Muscle of arm (tissue), 14 donors: ENCODE data around the gene SLC9A8. TPM values are rescaled to one million over a fixed set of nuclear protein-coding genes. Genes with fewer than 3 reads are reported as not detected.
"Not testable (repeated sequence)": the region's sequence is repeated elsewhere in the genome, so short reads cannot be mapped to it uniquely, and the experiment has no call there.

Source experiments
- DNase-seq: peaks from one replicate; pipeline ENCODE4 v3.0.0-alpha.2; 2013
- long read RNA-seq, 11 donors: transcript quantifications; one replicate each; lab custom pipeline, GENCODE V29; 2026
- polyA plus RNA-seq, 12 donors: library from polyadenylated mRNA; unstranded; fragments of 120-200 nt; gene quantifications; one replicate each; pipeline ENCODE4 v1.2.1, GENCODE V29; 2013; ENCODE audit not compliant: insufficient read length in 12 of 12

SLC9A8 gene, protein sequence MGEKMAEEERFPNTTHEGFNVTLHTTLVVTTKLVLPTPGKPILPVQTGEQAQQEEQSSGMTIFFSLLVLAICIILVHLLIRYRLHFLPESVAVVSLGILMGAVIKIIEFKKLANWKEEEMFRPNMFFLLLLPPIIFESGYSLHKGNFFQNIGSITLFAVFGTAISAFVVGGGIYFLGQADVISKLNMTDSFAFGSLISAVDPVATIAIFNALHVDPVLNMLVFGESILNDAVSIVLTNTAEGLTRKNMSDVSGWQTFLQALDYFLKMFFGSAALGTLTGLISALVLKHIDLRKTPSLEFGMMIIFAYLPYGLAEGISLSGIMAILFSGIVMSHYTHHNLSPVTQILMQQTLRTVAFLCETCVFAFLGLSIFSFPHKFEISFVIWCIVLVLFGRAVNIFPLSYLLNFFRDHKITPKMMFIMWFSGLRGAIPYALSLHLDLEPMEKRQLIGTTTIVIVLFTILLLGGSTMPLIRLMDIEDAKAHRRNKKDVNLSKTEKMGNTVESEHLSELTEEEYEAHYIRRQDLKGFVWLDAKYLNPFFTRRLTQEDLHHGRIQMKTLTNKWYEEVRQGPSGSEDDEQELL
- polyA plus RNA-seq, result 1 to 10 TPM in 11 of 12 donors, not detected in 1; 3.9 to 7.5 (median 5.6) TPM
- long read RNA-seq, donor 1, full-length matches to known transcripts, result 2 of 24 reads
- long read RNA-seq, donor 1, partial matches to known transcripts, result 22 of 24 reads
- long read RNA-seq, donor 1, other reads (novel, unspliced or antisense), result 0 of 24 reads
- long read RNA-seq, donor 2, result 0 reads
- long read RNA-seq, donor 3, full-length matches to known transcripts, result 1 of 1 reads
- long read RNA-seq, donor 3, partial matches to known transcripts, result 0 of 1 reads
- long read RNA-seq, donor 3, other reads (novel, unspliced or antisense), result 0 of 1 reads
- long read RNA-seq, donor 4, result 0 reads
- long read RNA-seq, donor 5, full-length matches to known transcripts, result 1 of 1 reads
- long read RNA-seq, donor 5, partial matches to known transcripts, result 0 of 1 reads
- long read RNA-seq, donor 5, other reads (novel, unspliced or antisense), result 0 of 1 reads
- long read RNA-seq, donor 6, result 0 reads
- long read RNA-seq, donor 7, result 0 reads
- long read RNA-seq, donor 8, full-length matches to known transcripts, result 1 of 6 reads
- long read RNA-seq, donor 8, partial matches to known transcripts, result 5 of 6 reads
- long read RNA-seq, donor 8, other reads (novel, unspliced or antisense), result 0 of 6 reads
- long read RNA-seq, donor 9, result 0 reads
- long read RNA-seq, donor 10, full-length matches to known transcripts, result 2 of 2 reads
- long read RNA-seq, donor 10, partial matches to known transcripts, result 0 of 2 reads
- long read RNA-seq, donor 10, other reads (novel, unspliced or antisense), result 0 of 2 reads
- long read RNA-seq, donor 11, result 0 reads

- DNase-seq, result peak; percentile 88
Observed at GRCh38 chr20:49812507-49813304, at the start of gene SLC9A8. Gene SLC9A8 (plus strand): TSS chr20:49812828. CDS start chr20:49812923, 95 bp downstream.

GRCh38 chr20:49762940-49763766 lies 49.5 kb upstream of the SLC9A8 start:
- no peak for DNase-seq

DNA sequence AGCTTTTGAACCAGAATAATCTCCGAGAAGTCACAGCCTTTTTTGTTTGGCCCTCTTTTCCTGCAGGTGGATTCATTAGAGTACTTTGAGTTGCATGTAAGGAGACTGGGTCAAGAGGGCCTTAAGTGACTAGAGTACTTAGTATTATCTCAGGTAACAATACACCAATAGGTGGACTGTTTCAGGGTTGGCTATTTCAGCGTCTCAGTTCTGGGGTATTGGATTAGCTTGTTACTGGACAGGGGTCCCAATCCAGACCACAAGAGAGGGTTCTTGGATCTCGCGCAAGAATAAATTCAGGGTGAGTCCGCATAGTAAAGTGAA lies 47.3 kb upstream of the SLC9A8 start:
- DNase-seq, result no peak

GRCh38 chr20:49765846-49766541 lies 46.6 kb upstream of the SLC9A8 start:
- DNase-seq, result no peak

GRCh38 chr20:49766979-49767521 lies 45.6 kb upstream of the SLC9A8 start:
- no peak for DNase-seq

DNA sequence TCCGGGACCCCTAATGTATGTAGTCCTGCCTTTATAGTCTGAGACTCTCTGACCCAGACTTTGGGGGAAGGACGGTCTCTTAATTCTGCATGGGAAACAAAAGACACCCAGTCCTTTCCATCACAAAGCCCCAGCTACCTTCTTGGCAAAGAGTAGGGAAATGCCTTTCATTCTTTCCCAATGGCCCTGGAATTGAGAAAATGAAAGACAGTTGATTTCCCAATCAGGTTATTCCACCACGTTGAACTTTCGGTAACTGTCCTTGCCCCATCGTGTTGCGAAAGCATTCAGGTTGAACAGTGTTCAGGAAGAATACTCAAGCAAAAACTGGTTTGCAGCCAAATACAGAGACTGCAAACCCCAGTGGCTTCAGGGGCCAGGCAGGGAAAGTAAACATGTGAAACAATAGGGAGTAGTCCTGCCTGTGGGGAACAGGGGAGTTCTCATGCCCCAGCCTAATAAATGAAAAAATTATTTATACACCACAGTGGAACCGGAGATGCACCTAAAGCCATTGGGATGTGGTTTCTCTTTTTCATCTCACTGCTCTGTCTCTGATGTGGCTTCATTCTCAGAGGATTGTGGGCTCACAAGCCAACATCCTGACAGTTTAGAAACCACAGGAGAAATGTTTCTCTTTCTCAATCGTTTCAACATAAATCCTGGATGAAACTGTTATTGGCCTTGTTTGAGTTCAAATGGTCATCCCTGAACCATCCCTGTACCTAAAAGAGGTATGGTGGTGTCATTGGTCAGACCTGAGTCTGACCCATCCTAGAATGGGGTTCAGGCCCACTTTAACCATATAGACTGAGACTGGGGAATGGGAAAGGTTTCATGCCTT lies 44.2 kb upstream of the SLC9A8 start:
- DNase-seq, result no peak

DNA sequence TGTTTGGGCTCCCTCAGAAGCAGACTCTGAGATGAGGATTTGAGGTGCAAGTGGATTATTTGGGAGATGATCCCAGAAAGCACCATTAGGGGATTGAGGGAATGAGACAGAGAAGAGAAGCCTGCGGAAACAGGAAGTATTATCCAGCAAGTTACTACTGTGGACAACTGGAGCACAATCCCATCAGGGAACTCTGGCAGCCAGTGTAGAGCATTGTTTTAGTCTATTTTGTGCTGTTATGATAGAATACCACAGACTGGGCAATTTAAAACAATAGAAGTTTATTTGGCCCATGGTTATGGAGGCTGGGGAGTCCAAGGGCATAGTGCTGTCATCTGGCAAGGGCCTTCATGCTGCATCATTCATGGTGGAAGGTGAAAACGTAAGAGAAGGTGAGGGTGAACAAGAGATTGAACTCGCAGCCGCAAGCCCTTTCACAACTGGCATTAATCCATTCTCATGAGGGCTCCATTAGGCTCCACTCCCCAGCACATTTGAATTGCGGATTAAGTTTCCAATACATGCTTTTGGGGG lies 43.5 kb upstream of the SLC9A8 start:
- no peak for DNase-seq

GRCh38 chr20:49770634-49771033 lies 42.0 kb upstream of the SLC9A8 start:
- DNase-seq, result no peak

- DNase-seq, result not testable (repeated sequence)
Observed at GRCh38 chr20:49774213-49774612, 38.4 kb upstream of the SLC9A8 start.

- no peak for DNase-seq
Observed at GRCh38 chr20:49775229-49775693, 37.4 kb upstream of the SLC9A8 start.

DNA sequence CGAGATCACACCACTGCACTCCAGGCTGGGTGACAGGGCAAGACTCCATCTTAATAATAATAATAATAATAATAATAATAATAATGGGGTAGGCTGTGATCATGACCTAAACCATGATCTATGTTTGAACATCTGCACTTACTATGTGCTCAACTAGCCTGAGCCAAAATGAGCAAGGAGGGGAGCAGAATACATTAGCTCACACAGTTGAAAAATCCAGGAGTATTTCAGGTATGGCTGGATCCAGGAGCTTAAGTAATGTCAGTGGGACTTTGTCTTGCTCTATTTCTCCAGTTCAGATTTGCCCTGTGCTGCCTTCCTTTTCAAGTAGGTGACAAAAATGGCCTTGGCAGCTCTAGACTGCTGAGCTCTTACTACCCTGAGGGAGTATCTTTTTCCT lies 32.7 kb upstream of the SLC9A8 start:
- DNase-seq, result no peak

DNA sequence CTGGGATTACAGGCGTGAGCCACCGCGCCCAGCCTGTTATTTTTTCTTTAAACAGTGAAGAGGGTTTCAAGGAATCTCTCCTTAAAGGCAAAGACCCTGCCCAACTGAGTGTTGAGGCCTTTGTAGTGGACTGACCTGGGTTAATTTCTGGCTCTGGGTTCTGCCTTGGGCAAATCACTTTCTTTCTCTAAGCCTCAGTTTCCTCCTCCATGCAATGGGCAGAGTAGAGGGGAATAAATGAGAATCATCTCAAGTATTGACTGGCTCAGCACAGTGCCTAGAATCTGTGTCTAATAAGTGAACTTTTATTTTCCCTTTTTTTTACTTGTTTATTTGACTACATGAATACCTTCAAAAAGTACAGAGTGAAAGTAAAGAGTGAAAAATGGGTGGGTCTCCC lies 31.0 kb upstream of the SLC9A8 start:
- DNase-seq, result no peak

DNA sequence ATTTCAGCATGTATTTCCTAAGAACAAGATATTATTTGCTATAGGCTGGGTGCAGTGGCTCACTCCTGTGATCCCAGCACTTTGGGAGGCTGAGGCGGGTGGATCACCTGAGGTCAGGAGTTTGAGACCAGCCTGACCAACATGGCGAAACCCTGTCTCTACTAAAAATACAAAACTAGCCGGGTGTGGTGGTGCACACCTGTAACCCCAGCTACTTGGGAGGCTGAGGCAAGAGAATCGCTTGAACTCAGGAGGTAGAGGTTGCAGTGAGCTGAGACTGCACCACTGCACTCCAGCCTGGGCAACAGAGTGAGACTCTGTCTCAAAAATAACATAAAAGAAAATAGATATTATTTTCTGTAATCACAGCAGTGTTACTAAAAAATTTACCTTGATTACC lies 30.2 kb upstream of the SLC9A8 start:
- DNase-seq, result not testable (repeated sequence)

- DNase-seq, result not testable (repeated sequence)
Observed at GRCh38 chr20:49783021-49783995, 29.3 kb upstream of the SLC9A8 start.

GRCh38 chr20:49784291-49784690 lies 28.3 kb upstream of the SLC9A8 start:
- DNase-seq, result no peak

GRCh38 chr20:49785149-49785851 lies 27.3 kb upstream of the SLC9A8 start:
- no peak for DNase-seq
